Activated naive CD4-positive, alpha-beta T cell treated with anti-CD3 and anti-CD28 coated beads, Interleukin-2, amount 50 U/mL, for 24 hours (primary cell): ENCODE data around the gene PRKAR1B.

ENCODE experiments used
- H3K27ac Mint-ChIP-seq: one replicate; pipeline ENCODE4 v1.8.0; 2021; ENCODE audit warnings: mild to moderate bottlenecking, mixed read lengths
- H3K27me3 Mint-ChIP-seq: one replicate; pipeline ENCODE4 v1.8.0; 2021; ENCODE audit warnings: mixed read lengths
- H3K36me3 Mint-ChIP-seq: one replicate; pipeline ENCODE4 v1.8.0; 2021; ENCODE audit warnings: mixed read lengths
- H3K4me1 Mint-ChIP-seq: one replicate; pipeline ENCODE4 v1.8.0; 2021; ENCODE audit warnings: mixed read lengths
- H3K4me3 Mint-ChIP-seq: one replicate; pipeline ENCODE4 v1.8.0; 2021; ENCODE audit warnings: mild to moderate bottlenecking, mixed read lengths
- H3K9me3 Mint-ChIP-seq: one replicate; pipeline ENCODE4 v1.8.0; 2021; ENCODE audit warnings: mixed read lengths

Gene PRKAR1B

DNA sequence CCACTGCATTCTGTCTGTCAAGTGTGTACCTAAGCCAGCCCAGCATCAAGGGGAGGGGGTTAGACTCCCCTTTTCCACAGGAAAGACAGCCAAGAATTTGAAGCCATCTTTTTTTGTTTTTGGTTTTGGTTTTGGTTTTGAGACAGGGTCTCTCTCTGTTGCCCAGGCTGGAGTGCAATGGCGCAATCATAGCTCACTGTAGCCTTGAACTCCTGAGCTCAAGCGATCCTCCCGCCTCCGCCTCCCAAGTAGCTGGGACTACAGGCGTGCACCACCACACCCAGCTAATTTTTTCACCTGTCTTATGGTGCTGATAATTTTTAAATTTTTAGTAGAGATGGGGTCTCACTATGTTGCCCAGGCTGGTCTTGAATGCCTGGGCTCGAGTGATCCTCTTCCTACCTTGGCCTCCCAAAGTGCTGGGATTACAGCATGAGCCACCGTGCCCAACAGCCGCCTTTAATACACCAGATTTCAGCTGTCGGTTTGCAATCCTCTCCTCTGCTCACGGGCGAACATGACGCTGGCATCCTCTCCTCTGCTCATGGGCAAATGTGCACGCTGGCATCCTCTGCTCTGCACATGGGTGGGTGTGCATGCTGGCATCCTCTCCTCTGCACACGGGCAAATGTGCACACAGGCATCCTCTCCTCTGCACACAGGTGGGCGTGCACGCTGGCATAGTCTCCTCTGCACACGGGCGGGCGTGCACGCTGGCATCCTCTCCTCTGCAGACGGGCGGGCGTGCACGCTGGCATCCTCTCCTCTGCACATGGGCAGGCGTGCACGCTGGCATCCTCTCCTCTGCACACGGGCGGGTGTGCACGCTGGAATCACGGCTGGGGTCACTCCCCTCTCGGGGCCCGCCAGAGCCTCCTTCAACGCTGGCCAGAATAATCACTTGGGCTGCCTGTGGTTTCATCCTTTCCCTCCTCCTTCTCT lies 151.4 kb downstream of the PRKAR1B start:
- Mint-ChIP-seq H3K4me1 (peaks cover 8% of the 10 kb centered on the region), H3K27me3 (no peaks in the 10 kb centered on the region), H3K27ac (peak overlapping the region; percentile 30), H3K9me3 (no peaks in the 10 kb centered on the region), H3K36me3 (peaks cover 12% of the 10 kb centered on the region), H3K4me3 (no peak overlapping the region)

DNA sequence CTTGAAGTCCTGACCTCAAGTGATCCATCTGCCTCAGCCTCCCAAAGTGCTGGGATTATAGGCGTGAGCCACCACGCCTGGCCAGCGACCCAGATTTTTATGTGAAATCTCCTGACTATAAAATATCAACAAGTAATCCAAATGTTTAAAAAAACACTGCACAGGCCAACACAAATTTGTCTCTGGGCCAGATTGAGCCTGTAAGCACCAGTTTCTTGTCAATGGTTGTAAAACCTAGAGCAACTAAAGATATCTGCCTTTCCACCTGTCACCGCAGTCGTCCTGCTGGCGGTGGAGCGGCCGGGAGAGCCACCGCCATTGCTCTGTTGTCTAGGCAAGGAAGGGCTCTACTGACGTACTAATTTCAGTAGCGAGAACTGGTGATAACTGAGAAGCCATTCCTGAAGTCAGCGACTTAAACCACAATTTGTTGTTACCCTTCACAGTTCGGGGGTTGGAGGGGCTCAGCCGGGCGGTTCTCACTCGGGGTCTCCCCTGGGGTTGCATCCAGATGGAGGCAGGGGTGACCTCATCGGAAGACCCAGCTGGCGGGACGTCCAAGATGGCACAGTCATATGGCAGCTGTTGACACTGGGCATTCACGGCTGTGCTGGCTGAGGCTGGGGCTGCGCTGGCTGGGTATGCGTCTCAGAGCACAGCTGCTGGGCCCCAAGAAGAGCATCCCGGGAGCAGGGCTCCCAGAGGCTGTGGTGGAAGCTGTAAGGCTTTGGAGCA lies 152.3 kb downstream of the PRKAR1B start:
- Mint-ChIP-seq H3K9me3 (no peaks in the 10 kb centered on the region), H3K27ac (no peak overlapping the region), H3K27me3 (no peaks in the 10 kb centered on the region), H3K4me1 (peaks cover 8% of the 10 kb centered on the region), H3K36me3 (peaks cover 12% of the 10 kb centered on the region), H3K4me3 (no peak overlapping the region)

DNA sequence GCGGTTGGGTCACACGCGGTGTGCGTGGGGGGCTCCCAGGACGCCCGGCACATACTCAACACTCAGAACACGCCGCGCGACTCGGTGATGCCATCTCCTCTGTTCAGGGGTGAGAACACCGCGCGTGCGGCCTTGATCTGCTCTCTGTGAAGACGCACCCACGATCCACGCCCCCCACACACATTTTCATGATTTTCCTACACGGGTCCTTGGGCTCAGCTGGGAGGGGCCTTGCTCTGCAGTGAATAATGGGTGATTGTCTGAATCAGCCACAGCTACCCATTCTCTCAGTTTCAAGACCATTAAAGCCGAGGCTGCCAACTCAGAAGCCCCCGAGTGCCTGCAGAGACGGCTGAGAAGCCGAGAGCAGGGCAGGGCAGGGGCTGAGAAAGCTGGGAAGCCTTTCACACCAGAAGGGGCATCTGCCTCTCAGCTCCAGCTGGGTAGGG lies 153.1 kb downstream of the PRKAR1B start:
- Mint-ChIP-seq H3K4me1 (peaks cover 8% of the 10 kb centered on the region), H3K27me3 (no peaks in the 10 kb centered on the region), H3K27ac (no peak overlapping the region), H3K36me3 (peaks cover 12% of the 10 kb centered on the region), H3K4me3 (no peak overlapping the region), H3K9me3 (no peaks in the 10 kb centered on the region)

DNA sequence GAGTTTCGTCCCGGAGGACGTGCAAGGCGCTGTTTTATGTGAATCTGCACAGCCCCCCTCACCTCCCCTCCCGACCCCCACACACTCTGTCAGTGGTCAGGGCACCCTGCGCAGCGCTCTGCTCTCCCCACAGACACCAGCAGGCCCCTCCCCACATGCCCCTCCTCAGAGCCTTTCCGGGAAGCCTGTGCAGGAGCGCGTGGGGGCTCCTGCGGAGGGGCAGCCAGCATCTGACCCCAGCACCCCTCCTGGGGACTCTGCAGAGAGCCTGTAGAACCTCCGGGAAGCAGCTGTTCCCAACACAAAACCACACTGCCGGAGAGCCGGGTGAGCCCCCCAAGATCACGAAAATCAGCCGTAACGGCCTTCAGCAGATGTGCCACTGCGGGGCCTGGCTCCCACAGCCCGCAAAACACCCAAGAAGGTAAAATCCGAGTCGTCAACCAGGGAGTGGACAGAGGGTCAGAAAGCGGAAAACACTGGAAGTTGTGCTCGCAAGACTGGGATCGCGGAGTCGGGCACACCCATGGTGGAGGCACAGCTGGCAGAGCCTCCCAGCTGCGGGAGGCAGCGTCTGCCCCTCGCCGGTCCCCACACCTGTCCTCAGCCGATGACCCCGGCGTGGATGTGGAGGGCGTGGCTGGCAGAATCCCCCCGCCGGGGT lies 153.7 kb downstream of the PRKAR1B start:
- Mint-ChIP-seq H3K4me1 (peaks cover 8% of the 10 kb centered on the region), H3K36me3 (peaks cover 10% of the 10 kb centered on the region), H3K4me3 (no peak overlapping the region), H3K9me3 (no peaks in the 10 kb centered on the region), H3K27me3 (no peaks in the 10 kb centered on the region), H3K27ac (no peak overlapping the region)

DNA sequence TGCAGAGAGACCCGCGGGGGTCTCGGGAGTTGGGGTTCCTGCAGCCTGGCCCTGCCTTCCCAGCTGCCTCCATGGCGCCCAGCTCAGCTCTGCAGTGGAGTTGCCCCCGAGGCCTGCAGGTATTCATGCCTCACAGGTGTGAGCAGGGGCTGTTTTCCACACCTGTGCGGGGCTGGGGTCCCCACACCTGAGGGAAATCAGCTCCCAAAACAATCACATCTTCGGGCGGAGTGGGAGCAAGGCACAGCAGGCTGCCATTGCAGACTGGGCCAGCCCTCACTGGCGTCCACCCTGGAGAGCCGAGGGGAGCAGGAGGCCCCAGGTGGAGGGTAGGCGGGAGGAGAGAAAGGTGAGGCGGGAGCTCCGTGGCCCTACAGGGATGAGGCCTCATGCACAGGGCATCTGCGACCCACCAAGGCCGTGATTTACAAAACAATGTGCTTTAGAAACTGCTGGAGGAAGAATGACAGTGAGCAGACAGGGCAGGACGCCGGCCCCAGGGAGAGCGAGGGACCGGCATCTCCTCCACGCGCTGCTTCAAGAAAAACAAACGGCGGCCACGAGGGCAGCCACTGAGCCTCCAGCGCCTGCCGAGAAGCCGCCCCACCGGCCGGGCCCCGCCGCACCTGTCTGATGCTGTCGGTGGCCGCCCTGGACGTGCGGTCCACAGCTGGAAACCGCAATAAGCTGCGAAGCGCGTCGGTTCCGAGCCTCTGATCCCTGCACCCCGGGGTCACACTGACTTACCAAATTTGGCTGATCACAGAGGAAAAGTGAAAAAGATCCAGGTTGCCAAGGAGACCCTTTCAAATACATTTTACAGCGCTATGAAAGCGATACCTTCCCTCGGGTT lies 154.4 kb downstream of the PRKAR1B start:
- Mint-ChIP-seq H3K4me3 (no peak overlapping the region), H3K27me3 (no peaks in the 10 kb centered on the region), H3K4me1 (peaks cover 8% of the 10 kb centered on the region), H3K9me3 (no peaks in the 10 kb centered on the region), H3K36me3 (peaks cover 10% of the 10 kb centered on the region), H3K27ac (no peak overlapping the region)

- Mint-ChIP-seq H3K4me3 (no peak overlapping the region), H3K36me3 (peaks cover 7% of the 10 kb centered on the region), H3K9me3 (no peaks in the 10 kb centered on the region), H3K27ac (no peak overlapping the region), H3K4me1 (peaks cover 8% of the 10 kb centered on the region), H3K27me3 (no peaks in the 10 kb centered on the region)
Measured at GRCh38 chr7:571718-572415, 155.2 kb downstream of the PRKAR1B start.

- H3K4me1 Mint-ChIP-seq, result peaks cover 5% of the 10 kb centered on the region
Measured at GRCh38 chr7:571096-571717, 155.9 kb downstream of the PRKAR1B start.

DNA sequence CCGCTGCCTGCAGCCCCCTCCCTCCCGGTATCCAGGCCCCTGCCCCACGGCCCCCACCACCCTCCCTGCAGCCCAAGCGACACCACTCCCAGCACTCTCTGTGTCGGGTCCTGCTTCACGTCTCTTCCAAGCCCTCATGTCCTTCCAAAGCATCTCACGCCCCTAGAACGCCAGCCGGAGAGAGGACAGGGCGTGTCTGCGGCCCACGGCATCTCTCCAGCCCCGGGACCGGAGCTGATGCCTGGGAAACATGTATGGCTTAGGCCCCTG lies 156.3 kb downstream of the PRKAR1B start:
- Mint-ChIP-seq H3K27ac (no peak overlapping the region), H3K9me3 (no peaks in the 10 kb centered on the region), H3K36me3 (peaks cover under 1% of the 10 kb centered on the region), H3K4me3 (no peak overlapping the region), H3K4me1 (peaks cover under 1% of the 10 kb centered on the region), H3K27me3 (no peaks in the 10 kb centered on the region)

More at GRCh38 chr7:571096-571717, 155.9 kb downstream of the PRKAR1B start:
- Mint-ChIP-seq H3K4me3 (no peak overlapping the region), H3K27me3 (no peaks in the 10 kb centered on the region), H3K9me3 (no peaks in the 10 kb centered on the region), H3K27ac (no peak overlapping the region), H3K36me3 (peaks cover 4% of the 10 kb centered on the region)

DNA sequence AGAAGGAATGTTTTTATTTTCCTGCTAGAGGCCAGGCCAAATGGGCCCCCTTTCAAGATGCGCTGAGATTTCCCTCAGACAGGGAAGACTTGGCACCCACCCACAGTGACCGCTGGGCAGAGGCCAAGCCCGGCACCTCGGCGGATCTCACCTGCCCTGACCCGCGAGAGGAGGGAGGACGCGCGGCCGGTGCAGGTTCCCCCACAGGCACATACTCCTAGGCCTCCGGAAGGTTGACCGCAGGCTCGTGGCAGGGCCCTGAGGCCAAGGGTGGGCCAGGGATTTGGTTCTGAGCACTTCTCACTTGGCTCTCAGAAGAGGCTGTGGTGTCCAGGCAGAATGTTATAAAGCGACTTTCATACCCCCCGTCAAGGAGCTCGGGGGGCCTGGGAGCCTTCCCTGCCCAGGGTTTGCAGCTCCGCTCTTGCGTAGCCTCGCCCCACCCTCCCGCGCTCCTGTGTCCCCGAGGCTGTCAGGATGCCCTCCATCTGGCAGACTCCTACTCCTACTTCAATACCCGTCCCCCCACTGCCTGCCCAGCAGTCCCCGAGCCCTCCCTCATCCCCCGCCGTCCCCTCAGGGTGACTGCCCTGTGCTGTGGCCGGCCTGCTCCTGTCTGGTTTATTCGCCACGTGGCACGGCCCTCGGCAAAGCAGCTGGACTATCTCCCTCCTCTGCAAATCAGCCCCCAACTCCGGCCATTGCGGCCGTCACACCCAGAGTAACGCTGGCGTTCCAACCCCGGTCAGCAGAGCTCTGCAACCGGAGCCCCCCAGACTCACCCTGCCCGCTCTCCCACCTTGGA lies 156.9 kb downstream of the PRKAR1B start:
- Mint-ChIP-seq H3K9me3 (no peaks in the 10 kb centered on the region), H3K36me3 (no peaks in the 10 kb centered on the region), H3K4me3 (no peak overlapping the region), H3K4me1 (no peaks in the 10 kb centered on the region), H3K27me3 (no peaks in the 10 kb centered on the region), H3K27ac (no peak overlapping the region)

- no peaks in the 10 kb centered on the region for H3K27me3 Mint-ChIP-seq
- no peaks in the 10 kb centered on the region for H3K4me1 Mint-ChIP-seq
- no peaks in the 10 kb centered on the region for H3K9me3 Mint-ChIP-seq
- no peak overlapping the region for H3K27ac Mint-ChIP-seq
- H3K36me3 Mint-ChIP-seq, result no peaks in the 10 kb centered on the region
- H3K4me3 Mint-ChIP-seq, result no peak overlapping the region
Measured at GRCh38 chr7:569071-569855, 157.8 kb downstream of the PRKAR1B start.

- H3K9me3 Mint-ChIP-seq, result no peaks in the 10 kb centered on the region
- H3K4me1 Mint-ChIP-seq, result no peaks in the 10 kb centered on the region
- no peak overlapping the region for H3K4me3 Mint-ChIP-seq
- no peaks in the 10 kb centered on the region for H3K27me3 Mint-ChIP-seq
- H3K27ac Mint-ChIP-seq, result no peak overlapping the region
- H3K36me3 Mint-ChIP-seq, result no peaks in the 10 kb centered on the region
Measured at GRCh38 chr7:568031-568951, 158.8 kb downstream of the PRKAR1B start.

DNA sequence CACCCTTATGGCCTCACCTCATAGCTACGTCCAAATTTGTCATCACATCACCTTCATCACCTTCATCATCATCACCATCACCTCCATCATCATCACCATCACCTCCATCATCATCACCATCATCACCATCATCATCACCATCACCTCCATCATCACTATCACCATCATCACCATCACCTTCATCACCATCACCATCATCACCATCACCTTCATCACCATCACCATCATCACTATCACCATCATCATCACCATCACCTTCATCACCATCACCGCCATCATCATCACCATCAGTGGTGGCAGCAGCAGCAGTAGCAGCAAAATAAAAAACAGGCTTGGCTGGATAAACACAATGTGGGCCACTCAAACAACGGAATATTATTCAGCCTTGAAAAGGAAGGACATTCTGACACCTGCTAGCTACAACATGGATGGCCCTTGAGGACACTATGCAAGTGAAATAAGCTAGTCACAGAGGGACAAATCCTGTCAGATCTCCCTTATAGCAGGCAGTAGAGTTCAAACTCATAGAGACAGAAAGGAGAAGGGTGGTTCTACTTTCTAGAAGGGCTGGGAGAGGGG lies 159.7 kb downstream of the PRKAR1B start:
- peaks cover 3% of the 10 kb centered on the region for H3K4me1 Mint-ChIP-seq
- no peaks in the 10 kb centered on the region for H3K27me3 Mint-ChIP-seq

More for the DNA sequence above, 159.7 kb downstream of the PRKAR1B start:
- Mint-ChIP-seq H3K4me3 (no peak overlapping the region), H3K36me3 (peaks cover 3% of the 10 kb centered on the region), H3K9me3 (no peaks in the 10 kb centered on the region), H3K27ac (no peak overlapping the region)
